ENCODE measurements around the gene LGALS7B.

The LGALS7B gene

DNA sequence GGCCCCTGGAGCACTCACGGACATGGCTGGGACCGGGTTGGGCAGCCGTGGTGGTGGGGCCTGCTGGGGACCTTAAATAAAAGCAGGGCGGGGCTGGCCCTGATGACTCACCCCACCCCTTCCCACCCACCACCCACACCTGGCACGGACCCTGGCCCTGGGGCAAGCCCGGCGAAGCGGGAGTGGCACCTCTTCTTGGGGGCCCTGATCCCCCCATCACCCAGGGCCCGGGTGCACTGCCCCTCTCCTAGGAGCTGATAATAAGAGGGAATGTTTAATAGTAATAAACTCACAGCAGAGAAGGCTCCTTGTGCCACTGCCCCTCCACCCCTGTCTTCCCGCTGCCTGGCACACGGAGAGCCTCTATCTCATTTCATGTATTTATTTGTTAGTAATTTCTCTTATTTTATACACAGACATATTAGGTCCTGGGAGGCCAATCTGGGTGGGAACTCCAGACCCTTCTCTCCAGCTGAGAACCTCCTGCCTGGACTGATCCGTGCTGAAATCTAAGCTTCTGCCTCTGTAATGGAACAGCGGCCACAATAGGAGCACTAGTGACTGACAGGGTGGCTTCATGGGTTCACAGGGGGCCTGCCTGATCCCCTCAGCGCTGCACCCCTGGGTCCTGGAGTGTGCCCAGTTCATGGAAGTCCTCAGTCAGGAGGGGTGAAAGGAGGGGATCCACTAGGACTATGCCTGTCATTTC is 15.4 kb upstream of the LGALS7B start, which contains the start of gene LGALS7:
TSS of gene LGALS7 (minus strand) at position 49 of the 709 bp plus-strand sequence. CDS start at position 24, 25 bp downstream.
- H3K9me3 ChIP-seq (ENCODE audit: control insufficient read depth, insufficient read depth, low read depth, low read length) = no peaks in the 10 kb centered on the region
- ChIA-PET CTCF (no interaction called here), POLR2A (no interaction called here)
- H3K36me3 ChIP-seq (ENCODE audit: control insufficient read depth in 2 of 2, insufficient read depth in 1 of 2, low read length in 2 of 2) = no peaks in the 10 kb centered on the region
- H3K4me3 ChIP-seq (ENCODE audit: low read depth, low read length) = no peak within 1 kb of the TSS
- H3K4me1 ChIP-seq (ENCODE audit: control insufficient read depth, insufficient read depth, low read length) = no peaks in the 10 kb centered on the region
- H3K27ac ChIP-seq (ENCODE audit: extremely low read depth, low read depth, low read length) = no peak within 1 kb of the TSS
- 0 out of 2 replicates have a peak, but pooled peaks have one; percentile 7 for TF ChIP-seq OSR2 (tag by site-specific recombination; IDR thresholded peaks at IDR 0.05)
- peak; percentile 75 for TF ChIP-seq GLIS1 (tag by site-specific recombination; IDR thresholded peaks at IDR 0.05)
- no peak for TF ChIP-seq ZNF184 (tag by site-specific recombination; IDR thresholded peaks at IDR 0.05)
- no peak for TF ChIP-seq YY2 (tag by site-specific recombination; IDR thresholded peaks at IDR 0.05)
- TF ChIP-seq ZBTB48 (tag by site-specific recombination; IDR thresholded peaks at IDR 0.05) = no peak
- peak; percentile 47 for TF ChIP-seq ZFHX2 (tag by site-specific recombination; conservative IDR thresholded peaks at IDR 0.05)
- TF ChIP-seq ZNF324 (tag by site-specific recombination; IDR thresholded peaks at IDR 0.05) = no peak
- no peak for TF ChIP-seq ZBTB8A (tag by site-specific recombination; IDR thresholded peaks at IDR 0.05)
- no peak for TF ChIP-seq ZNF623 (tag by site-specific recombination; IDR thresholded peaks at IDR 0.05)
- no peak for TF ChIP-seq ZSCAN23 (tag by site-specific recombination; IDR thresholded peaks at IDR 0.05)
- no peak for TF ChIP-seq ZNF223 (tag by site-specific recombination; IDR thresholded peaks at IDR 0.05)
- TF ChIP-seq ZNF37A (tag by site-specific recombination; IDR thresholded peaks at IDR 0.05) = no peak
- no peak for TF ChIP-seq ZNF24 (tag by site-specific recombination; IDR thresholded peaks at IDR 0.05)
- TF ChIP-seq ZFP41 (tag by site-specific recombination; IDR thresholded peaks at IDR 0.05; ENCODE audit: borderline replicate concordance) = no peak
- no peak for TF ChIP-seq GFI1B (tag by site-specific recombination; IDR thresholded peaks at IDR 0.05)
- TF ChIP-seq ZNF544 (tag by site-specific recombination; IDR thresholded peaks at IDR 0.05) = no peak
- TF ChIP-seq, protein P1, sequence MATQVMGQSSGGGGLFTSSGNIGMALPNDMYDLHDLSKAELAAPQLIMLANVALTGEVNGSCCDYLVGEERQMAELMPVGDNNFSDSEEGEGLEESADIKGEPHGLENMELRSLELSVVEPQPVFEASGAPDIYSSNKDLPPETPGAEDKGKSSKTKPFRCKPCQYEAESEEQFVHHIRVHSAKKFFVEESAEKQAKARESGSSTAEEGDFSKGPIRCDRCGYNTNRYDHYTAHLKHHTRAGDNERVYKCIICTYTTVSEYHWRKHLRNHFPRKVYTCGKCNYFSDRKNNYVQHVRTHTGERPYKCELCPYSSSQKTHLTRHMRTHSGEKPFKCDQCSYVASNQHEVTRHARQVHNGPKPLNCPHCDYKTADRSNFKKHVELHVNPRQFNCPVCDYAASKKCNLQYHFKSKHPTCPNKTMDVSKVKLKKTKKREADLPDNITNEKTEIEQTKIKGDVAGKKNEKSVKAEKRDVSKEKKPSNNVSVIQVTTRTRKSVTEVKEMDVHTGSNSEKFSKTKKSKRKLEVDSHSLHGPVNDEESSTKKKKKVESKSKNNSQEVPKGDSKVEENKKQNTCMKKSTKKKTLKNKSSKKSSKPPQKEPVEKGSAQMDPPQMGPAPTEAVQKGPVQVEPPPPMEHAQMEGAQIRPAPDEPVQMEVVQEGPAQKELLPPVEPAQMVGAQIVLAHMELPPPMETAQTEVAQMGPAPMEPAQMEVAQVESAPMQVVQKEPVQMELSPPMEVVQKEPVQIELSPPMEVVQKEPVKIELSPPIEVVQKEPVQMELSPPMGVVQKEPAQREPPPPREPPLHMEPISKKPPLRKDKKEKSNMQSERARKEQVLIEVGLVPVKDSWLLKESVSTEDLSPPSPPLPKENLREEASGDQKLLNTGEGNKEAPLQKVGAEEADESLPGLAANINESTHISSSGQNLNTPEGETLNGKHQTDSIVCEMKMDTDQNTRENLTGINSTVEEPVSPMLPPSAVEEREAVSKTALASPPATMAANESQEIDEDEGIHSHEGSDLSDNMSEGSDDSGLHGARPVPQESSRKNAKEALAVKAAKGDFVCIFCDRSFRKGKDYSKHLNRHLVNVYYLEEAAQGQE (tag by site-specific recombination; IDR thresholded peaks at IDR 0.05) = no peak
- no peak for TF ChIP-seq ZNF747 (tag by site-specific recombination; IDR thresholded peaks at IDR 0.05)
- TF ChIP-seq KLF1 (tag by site-specific recombination; IDR thresholded peaks at IDR 0.05) = peak; percentile 90
- no peak for TF ChIP-seq ZNF76 (tag by site-specific recombination; IDR thresholded peaks at IDR 0.05; ENCODE audit: borderline replicate concordance, low read depth)
- TF ChIP-seq, protein P2, sequence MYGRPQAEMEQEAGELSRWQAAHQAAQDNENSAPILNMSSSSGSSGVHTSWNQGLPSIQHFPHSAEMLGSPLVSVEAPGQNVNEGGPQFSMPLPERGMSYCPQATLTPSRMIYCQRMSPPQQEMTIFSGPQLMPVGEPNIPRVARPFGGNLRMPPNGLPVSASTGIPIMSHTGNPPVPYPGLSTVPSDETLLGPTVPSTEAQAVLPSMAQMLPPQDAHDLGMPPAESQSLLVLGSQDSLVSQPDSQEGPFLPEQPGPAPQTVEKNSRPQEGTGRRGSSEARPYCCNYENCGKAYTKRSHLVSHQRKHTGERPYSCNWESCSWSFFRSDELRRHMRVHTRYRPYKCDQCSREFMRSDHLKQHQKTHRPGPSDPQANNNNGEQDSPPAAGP (tag by site-specific recombination; IDR thresholded peaks at IDR 0.05) = no peak
- 0 out of 2 replicates have a peak, but pooled peaks have one; percentile 19 for TF ChIP-seq SP7 (tag by site-specific recombination; IDR thresholded peaks at IDR 0.05)
- TF ChIP-seq GLIS2 (tag by site-specific recombination; IDR thresholded peaks at IDR 0.05) = 0 out of 2 replicates have a peak, but pooled peaks have one; percentile 37
- TF ChIP-seq ZNF366 (tag by site-specific recombination; conservative IDR thresholded peaks at IDR 0.05) = no peak
- TF ChIP-seq, protein P3, sequence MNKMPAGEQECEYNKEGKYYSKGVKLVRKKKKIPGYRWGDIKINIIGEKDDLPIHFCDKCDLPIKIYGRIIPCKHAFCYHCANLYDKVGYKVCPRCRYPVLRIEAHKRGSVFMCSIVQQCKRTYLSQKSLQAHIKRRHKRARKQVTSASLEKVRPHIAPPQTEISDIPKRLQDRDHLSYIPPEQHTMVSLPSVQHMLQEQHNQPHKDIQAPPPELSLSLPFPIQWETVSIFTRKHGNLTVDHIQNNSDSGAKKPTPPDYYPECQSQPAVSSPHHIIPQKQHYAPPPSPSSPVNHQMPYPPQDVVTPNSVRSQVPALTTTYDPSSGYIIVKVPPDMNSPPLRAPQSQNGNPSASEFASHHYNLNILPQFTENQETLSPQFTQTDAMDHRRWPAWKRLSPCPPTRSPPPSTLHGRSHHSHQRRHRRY (tag by site-specific recombination; IDR thresholded peaks at IDR 0.05) = no peak
- TF ChIP-seq, protein P4, sequence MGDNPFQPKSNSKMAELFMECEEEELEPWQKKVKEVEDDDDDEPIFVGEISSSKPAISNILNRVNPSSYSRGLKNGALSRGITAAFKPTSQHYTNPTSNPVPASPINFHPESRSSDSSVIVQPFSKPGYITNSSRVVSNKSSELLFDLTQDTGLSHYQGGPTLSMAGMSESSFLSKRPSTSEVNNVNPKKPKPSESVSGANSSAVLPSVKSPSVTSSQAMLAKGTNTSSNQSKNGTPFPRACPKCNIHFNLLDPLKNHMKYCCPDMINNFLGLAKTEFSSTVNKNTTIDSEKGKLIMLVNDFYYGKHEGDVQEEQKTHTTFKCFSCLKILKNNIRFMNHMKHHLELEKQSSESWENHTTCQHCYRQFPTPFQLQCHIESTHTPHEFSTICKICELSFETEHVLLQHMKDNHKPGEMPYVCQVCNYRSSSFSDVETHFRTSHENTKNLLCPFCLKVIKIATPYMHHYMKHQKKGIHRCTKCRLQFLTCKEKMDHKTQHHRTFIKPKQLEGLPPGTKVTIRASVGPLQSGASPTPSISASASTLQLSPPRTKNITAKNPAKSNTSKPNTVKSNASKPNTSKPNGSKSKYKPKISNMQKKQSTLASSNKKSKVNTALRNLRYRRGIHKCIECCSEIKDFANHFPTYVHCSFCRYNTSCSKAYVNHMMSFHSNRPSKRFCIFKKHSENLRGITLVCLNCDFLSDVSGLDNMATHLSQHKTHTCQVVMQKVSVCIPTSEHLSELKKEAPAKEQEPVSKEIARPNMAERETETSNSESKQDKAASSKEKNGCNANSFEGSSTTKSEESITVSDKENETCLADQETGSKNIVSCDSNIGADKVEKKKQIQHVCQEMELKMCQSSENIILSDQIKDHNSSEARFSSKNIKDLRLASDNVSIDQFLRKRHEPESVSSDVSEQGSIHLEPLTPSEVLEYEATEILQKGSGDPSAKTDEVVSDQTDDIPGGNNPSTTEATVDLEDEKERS (tag by site-specific recombination; IDR thresholded peaks at IDR 0.05) = no peak
- TF ChIP-seq, protein P5, sequence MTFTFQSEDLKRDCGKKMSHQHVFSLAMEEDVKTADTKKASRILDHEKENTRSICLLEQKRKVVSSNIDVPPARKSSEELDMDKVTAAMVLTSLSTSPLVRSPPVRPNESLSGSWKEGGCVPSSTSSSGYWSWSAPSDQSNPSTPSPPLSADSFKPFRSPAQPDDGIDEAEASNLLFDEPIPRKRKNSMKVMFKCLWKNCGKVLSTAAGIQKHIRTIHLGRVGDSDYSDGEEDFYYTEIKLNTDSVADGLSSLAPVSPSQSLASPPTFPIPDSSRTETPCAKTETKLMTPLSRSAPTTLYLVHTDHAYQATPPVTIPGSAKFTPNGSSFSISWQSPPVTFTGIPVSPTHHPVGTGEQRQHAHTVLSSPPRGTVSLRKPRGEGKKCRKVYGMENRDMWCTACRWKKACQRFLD (tag by site-specific recombination; IDR thresholded peaks at IDR 0.05) = no peak
- TF ChIP-seq ZIC2 (tag by site-specific recombination; IDR thresholded peaks at IDR 0.05) = peak; percentile 58
- no peak for TF ChIP-seq GLI4 (tag by site-specific recombination; IDR thresholded peaks at IDR 0.05)
- TF ChIP-seq MYNN (tag by site-specific recombination; IDR thresholded peaks at IDR 0.05; ENCODE audit: borderline replicate concordance) = no peak
